CD14-positive monocyte (primary cell): ENCODE results near the gene TDRKH. TPM values are rescaled to one million over a fixed set of nuclear protein-coding genes. Genes with fewer than 3 reads are reported as not detected.

ENCODE experiments used
- DNase-seq, 3 donors: peaks; one replicate each; pipeline ENCODE4 v3.0.0-alpha.2; 2011 to 2022
- H2AFZ ChIP-seq: 2 replicates; pipeline ENCODE4 v1.6.0; 2012; ENCODE audit warnings: mild to moderate bottlenecking, low read depth, low read length, inconsistent platforms; ENCODE audit not compliant: insufficient read depth, poor library complexity, severe bottlenecking
- H3K27ac ChIP-seq, 2 donors: 1 replicate in 1 of 2; 2 replicates in 1 of 2; pipeline ENCODE4 v1.5.1; 2012 to 2013; ENCODE audit warnings: low read length in 2 of 2, control low read depth in 1 of 2, inconsistent platforms in 1 of 2, low read depth in 1 of 2, mild to moderate bottlenecking in 1 of 2
- H3K27me3 ChIP-seq, 2 donors: one replicate each; pipeline versions ENCODE4 v1.6.0 to v1.6.1; 2011 to 2013; ENCODE audit warnings: low read length in 2 of 2; ENCODE audit not compliant: control insufficient read depth in 2 of 2, insufficient read depth in 2 of 2
- H3K36me3 ChIP-seq, 2 donors: replicated peaks in 1 of 2; 1 replicate in 1 of 2; 2 replicates in 1 of 2; pipeline versions ENCODE4 v1.5.1 to v1.6.1; 2012 to 2013; ENCODE audit warnings: low read length in 2 of 2, control low read depth in 1 of 2, inconsistent platforms in 1 of 2, mild to moderate bottlenecking in 1 of 2; ENCODE audit not compliant: insufficient read depth in 2 of 2, control insufficient read depth in 1 of 2
- H3K4me1 ChIP-seq, 2 donors: 1 replicate in 1 of 2; 2 replicates in 1 of 2; pipeline versions ENCODE4 v1.5.1 to v1.6.1; 2012 to 2013; ENCODE audit warnings: low read length in 2 of 2, control low read depth in 1 of 2, inconsistent platforms in 1 of 2, mild to moderate bottlenecking in 1 of 2, moderate library complexity in 1 of 2; ENCODE audit not compliant: insufficient read depth in 2 of 2, control insufficient read depth in 1 of 2
- H3K4me2 ChIP-seq: replicated peaks from 2 replicates; pipeline ENCODE3; 2012; ENCODE audit warnings: low read length, moderate library complexity, mild to moderate bottlenecking; ENCODE audit not compliant: poor library complexity, severe bottlenecking; ENCODE audit errors: extremely low read depth
- H3K4me3 ChIP-seq, 3 experiments: fragments of 200-600 bp in 1 of 3; sonication (generic) in 1 of 3; replicated peaks in 1 of 3; 1 replicate in 2 of 3; 2 replicates in 1 of 3; pipeline ENCODE4 v1.5.1; 2011 to 2013; ENCODE audit warnings: low read length in 3 of 3, mild to moderate bottlenecking in 3 of 3, control low read depth in 2 of 3, low read depth in 2 of 3, inconsistent platforms in 1 of 3, moderate library complexity in 1 of 3
- H3K79me2 ChIP-seq: 2 replicates; pipeline ENCODE4 v1.6.0; 2012; ENCODE audit warnings: mild to moderate bottlenecking, control low read depth, inconsistent platforms, low read length, moderate library complexity; ENCODE audit not compliant: insufficient read depth
- H3K9ac ChIP-seq: 2 replicates; pipeline ENCODE4 v1.6.0; 2017; ENCODE audit warnings: low read length, mild to moderate bottlenecking; ENCODE audit not compliant: insufficient read depth, poor library complexity, severe bottlenecking
- H3K9me3 ChIP-seq, 2 donors: replicated peaks in 1 of 2; 1 replicate in 1 of 2; 2 replicates in 1 of 2; pipeline versions ENCODE4 v1.5.1 to v1.6.1; 2012 to 2013; ENCODE audit warnings: low read length in 2 of 2, control low read depth in 1 of 2; ENCODE audit not compliant: control insufficient read depth in 1 of 2, insufficient read depth in 1 of 2
- H4K20me1 ChIP-seq: 2 replicates; pipeline ENCODE4 v1.6.0; 2012; ENCODE audit warnings: mild to moderate bottlenecking, low read length, control low read depth, moderate library complexity; ENCODE audit not compliant: insufficient read depth
- H3K27ac Mint-ChIP-seq, 7 donors: one replicate each; pipeline ENCODE4 v1.8.0; 2020; ENCODE audit warnings: mild to moderate bottlenecking in 7 of 7, mixed read lengths in 7 of 7, moderate library complexity in 6 of 7, inconsistent platforms in 2 of 7
- H3K27me3 Mint-ChIP-seq, 3 donors: one replicate each; pipeline ENCODE4 v1.8.0; 2021 to 2022; ENCODE audit warnings: low read depth in 3 of 3, mild to moderate bottlenecking in 3 of 3, mixed read lengths in 3 of 3, moderate library complexity in 3 of 3, inconsistent platforms in 1 of 3
- H3K36me3 Mint-ChIP-seq, 2 donors: one replicate each; pipeline ENCODE4 v1.8.0; 2020; ENCODE audit warnings: mixed read lengths in 2 of 2, inconsistent platforms in 1 of 2, mild to moderate bottlenecking in 1 of 2
- H3K4me1 Mint-ChIP-seq: one replicate; pipeline ENCODE4 v1.8.0; 2020; ENCODE audit warnings: mild to moderate bottlenecking, mixed read lengths
- H3K4me3 Mint-ChIP-seq, 2 donors: one replicate each; pipeline ENCODE4 v1.8.0; 2020; ENCODE audit warnings: mild to moderate bottlenecking in 2 of 2, mixed read lengths in 2 of 2, moderate library complexity in 1 of 2
- H3K9me3 Mint-ChIP-seq, 7 donors: one replicate each; pipeline ENCODE4 v1.8.0; 2020 to 2022; ENCODE audit warnings: mixed read lengths in 7 of 7, mild to moderate bottlenecking in 6 of 7, moderate library complexity in 6 of 7, inconsistent platforms in 2 of 7
- CTCF ChIP-seq: fragments of 200-600 bp; IDR thresholded peaks from one replicate; pipeline ENCODE4 v1.8.0; 2022; ENCODE audit warnings: antibody characterized with exemption, mild to moderate bottlenecking
- WGBS: methylation state at CpG from one replicate; pipeline ENCODE4 v1.1.5; 2013; ENCODE audit warnings: missing lambda C conversion rate; ENCODE audit not compliant: insufficient coverage; 5-methylcytosine and 5-hydroxymethylcytosine counted together
- intact Hi-C, 2 donors: fragments of 100-400 bp; cut with micrococcal nuclease; formaldehyde crosslinking; loops; one replicate each; pipeline versions ENCODE4 v1.15.0 to v1.15.1; 2023
- polyA plus RNA-seq, 3 donors: library from polyadenylated mRNA; depleted of rRNA in 1 of 3; unstranded in 2 of 3; stranded (reverse) in 1 of 3; fragments of 300-500 nt in 2 of 3; fragments of >200 nt in 1 of 3; fragmentation: Illumina TruSeq in 2 of 3; gene quantifications; 1 replicate in 2 of 3; 2 replicates in 1 of 3; pipeline ENCODE4 v1.2.3, GENCODE V29; 2012 to 2021

Gene TDRKH
- polyA plus RNA-seq, 3 donors: 0.72 to 1.6 (median 1.1) TPM

GRCh38 chr1:151832318-151832980 is 42.1 kb upstream of the TDRKH start:
- Histone ChIP-seq H3K4me1 (peaks cover 69 to 100% of the 10 kb centered on the region in 2 donors), H3K36me3 (no peaks in the 10 kb centered on the region), H2AFZ (peak overlapping the region; percentile 41), H3K9me3 (no peaks in the 10 kb centered on the region), H3K4me3 (no peak overlapping the region), H3K79me2 (no peaks in the 10 kb centered on the region), H3K27me3 (peaks cover 8 to 9% of the 10 kb centered on the region in 2 donors), H3K27ac (no peak overlapping the region), H3K4me2 (no peak overlapping the region), H4K20me1 (no peaks in the 10 kb centered on the region), H3K9ac (peak overlapping the region; percentile 15)
- H3K27me3 Mint-ChIP-seq: peaks cover 10 to 26% (median 16%) of the 10 kb centered on the region in 3 donors
- TF ChIP-seq CTCF: no peak
- peaks cover 0 to 5% (median 2%) of the 10 kb centered on the region in 7 donors for H3K9me3 Mint-ChIP-seq
- peaks cover 1 to 6% of the 10 kb centered on the region in 2 donors for H3K36me3 Mint-ChIP-seq
- H3K4me1 Mint-ChIP-seq: peaks cover 93% of the 10 kb centered on the region
- 50% methylated on average over 7 of the region's 10 CpGs for WGBS
- H3K4me3 Mint-ChIP-seq: no peak overlapping the region
- no peak for DNase-seq
- intact Hi-C loops: no loop called here
- H3K27ac Mint-ChIP-seq: no peak overlapping the region

GRCh38 chr1:151831605-151832004 is 41.3 kb upstream of the TDRKH start, which contains the start of gene RORC:
Gene RORC (minus strand): TSS chr1:151831802. CDS start chr1:151831764, 38 bp downstream.
- Histone ChIP-seq H3K79me2 (no peaks in the 10 kb centered on the region), H3K4me2 (no peak within 1 kb of the TSS), H3K4me3 (no peak within 1 kb of the TSS), H3K27me3 (peaks cover 0 to under 1% of the 10 kb centered on the region in 2 donors), H2AFZ (peak within 1 kb of the TSS; percentile 41), H3K36me3 (no peaks in the 10 kb centered on the region), H4K20me1 (no peaks in the 10 kb centered on the region), H3K4me1 (peaks cover 66 to 93% of the 10 kb centered on the region in 2 donors), H3K9me3 (no peaks in the 10 kb centered on the region), H3K9ac (peak within 1 kb of the TSS; percentile 15), H3K27ac (no peak within 1 kb of the TSS)
- DNase-seq: no peak
- H3K27ac Mint-ChIP-seq: peak within 1 kb of the TSS in 1 of 7 donors; percentile 36
- H3K9me3 Mint-ChIP-seq: peaks cover 0 to 2% (median 0%) of the 10 kb centered on the region in 7 donors
- H3K27me3 Mint-ChIP-seq: peaks cover 1 to 22% (median 8%) of the 10 kb centered on the region in 3 donors
- WGBS: 92% methylated on average over 2 of the region's 5 CpGs
- intact Hi-C loops: no loop called here
- H3K36me3 Mint-ChIP-seq: peaks cover 0 to 2% of the 10 kb centered on the region in 2 donors
- H3K4me1 Mint-ChIP-seq: peaks cover 85% of the 10 kb centered on the region
- no peak within 1 kb of the TSS for H3K4me3 Mint-ChIP-seq
- no peak for TF ChIP-seq CTCF
